ENCODE data around the gene ENTPD6.
"Not testable (repeated sequence)": the region's sequence is repeated elsewhere in the genome, so short reads cannot be mapped to it uniquely, and the experiment has no call there.

ENTPD6 gene

DNA sequence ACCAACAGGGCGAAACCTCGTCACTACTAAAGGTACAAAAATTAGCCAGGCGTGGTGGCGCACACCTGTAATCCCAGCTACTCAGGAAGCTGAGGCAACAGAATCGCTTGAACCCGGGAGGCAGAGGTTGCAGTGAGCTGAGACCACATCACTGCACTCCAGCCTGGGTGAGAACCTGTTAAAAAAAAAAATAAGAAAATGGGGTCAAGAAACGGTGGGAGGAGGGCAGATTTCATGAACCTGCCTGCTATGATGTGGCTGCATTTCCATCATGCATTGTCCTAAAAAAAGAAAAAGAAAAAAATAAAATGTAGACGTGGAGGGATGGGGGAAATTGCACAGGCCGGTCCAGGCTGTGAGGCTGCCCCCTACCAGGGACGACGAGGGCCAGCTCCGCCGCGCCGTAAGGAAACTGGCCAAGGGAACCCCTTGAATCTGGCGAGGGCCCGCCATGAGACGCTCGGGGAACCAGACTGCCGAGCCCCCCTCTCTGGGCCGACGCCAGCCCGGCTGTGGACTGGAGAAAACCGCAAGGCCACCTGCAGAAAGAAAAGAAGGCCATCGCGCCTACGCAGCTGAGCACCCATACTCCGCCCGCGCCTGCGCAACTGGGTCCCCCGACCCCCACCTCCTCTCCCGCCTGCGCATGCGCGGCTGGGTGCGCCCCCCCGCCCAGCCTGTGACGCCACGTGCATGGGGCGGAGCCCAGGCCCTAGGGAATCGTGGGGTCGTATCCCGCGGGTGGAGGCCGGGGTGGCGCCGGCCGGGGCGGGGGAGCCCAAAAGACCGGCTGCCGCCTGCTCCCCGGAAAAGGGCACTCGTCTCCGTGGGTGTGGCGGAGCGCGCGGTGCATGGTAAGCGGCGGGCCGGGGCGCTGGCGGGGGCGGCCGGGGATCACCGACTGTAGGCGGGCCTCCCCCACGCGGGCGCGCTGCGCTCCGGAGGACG, at the start of gene ENTPD6:
Gene ENTPD6 (plus strand): TSS at position 699 of the 948 bp plus-strand sequence. CDS start 10,825 bp downstream, outside the sequence.
- peak; percentile 95 for DNase-seq

DNA sequence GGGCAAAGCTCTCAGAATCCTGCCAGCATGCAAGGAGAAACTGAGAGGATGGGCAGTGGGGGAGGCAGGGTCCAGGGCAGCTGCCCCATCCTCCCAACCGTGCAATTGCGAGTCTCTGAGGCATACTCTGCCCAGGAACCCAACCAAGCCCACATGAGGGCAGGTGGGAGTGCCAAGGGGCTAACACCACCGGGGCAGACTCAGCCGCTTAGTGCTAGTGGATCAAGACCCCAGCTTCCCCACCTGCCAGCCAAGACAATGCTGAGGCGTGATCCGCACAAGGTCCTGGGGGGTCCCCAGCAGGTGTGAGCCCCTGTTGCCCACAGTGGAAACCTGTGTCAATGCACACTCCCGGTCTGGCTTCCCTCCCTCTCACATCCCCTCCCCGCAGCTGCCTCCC, 48.5 kb upstream of the ENTPD6 start:
- DNase-seq, result no peak

DNA sequence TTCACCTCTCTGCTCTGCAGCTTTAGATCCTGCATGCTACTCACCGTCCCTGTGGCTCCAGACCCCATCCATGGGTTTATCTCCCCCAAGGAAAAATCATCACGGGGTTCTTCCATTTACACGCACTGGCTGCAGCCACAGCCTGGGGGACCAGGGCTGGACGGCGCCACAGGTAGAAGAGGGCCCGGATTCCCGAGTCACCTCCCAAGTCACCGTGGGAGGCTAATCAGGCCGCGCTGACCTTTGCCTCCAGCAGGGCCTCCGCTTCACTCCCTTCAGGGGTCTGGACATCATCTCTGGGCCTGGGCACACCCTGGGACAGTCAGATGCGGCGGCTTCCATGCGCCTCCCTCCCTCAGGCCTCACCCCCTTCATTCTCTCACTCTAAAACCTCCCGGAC, 47.8 kb upstream of the ENTPD6 start:
- DNase-seq, result no peak

DNA sequence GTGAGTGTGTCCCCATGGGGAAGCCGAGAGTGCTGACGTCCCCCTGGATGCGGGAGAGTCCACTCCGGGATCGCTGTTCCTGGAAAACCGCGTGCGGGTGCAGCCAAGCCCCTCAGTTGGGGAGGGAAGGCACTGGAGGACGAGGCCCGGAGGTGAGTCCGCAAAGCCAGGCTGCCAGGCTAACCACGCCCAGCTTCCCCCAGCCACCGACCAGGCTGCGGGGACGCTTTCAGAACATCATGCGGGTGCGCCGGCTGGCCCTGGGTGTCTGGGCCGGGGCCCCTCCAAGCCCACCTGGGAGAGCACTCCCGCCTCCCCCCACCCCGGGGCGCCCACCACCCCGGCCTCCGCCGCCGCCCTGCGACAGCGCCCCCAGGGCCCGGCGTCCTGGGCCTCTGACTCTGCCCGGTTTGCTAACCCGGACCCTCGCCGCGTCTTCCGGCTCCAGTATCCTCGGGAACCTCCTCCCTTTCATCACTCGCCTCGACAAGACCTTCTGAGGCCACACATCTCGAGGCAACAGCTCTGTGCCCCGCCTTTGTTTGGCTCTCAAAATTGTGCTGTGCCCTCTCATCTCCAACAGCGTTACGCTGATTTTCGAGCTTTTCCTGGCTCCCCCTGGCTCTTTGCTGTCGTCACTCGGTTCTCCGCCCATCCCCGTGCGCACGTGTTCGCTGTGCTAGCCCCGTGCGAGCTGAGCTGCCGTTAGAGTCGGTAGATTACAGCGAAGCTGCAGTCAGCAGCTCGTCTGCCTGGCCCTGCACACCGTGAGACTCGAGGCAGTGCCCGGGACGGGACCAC, 47.1 kb upstream of the ENTPD6 start:
- peak; percentile 60 for DNase-seq

DNA sequence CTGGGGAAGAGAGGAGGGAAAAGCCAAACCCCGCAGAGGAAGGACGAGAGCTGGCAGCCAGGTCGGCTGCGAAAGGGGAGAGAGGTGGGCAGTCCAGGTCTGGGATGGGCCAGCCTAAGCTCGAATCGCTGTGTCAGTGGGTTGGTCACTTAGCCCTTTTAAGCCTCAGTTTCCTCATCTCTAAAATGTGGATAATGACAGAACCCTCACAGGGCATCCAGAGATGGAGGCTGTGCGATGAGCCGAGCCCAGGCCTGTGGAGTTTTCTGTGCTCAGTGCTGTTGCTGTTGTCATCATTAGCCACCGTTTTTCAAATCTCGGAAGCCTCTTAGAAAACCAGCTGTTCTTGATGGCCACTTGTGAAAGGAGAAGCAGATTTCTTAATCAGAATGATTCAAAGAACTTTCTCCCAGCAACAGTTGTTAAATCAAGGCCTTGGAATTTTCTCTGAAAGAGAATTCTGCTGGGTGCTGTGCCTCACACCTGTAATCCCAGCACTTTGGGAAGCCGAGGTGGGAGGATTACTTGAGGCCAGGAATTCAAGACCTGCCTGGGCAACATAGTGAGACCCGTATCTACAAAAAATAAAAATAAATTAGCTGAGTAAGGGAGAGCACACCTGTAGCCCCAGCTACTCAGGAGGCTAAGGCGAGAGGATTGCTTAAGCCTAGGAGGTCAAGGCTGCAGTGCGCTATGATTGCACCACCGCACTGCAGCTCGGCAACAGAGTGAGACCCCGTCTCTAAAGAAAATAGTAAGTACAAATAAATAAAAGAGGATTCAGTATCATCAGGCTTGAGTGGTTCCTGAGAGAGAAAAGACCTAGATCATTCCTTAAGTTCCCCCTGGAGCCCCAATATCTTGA, 46.3 kb upstream of the ENTPD6 start:
- no peak for DNase-seq

DNA sequence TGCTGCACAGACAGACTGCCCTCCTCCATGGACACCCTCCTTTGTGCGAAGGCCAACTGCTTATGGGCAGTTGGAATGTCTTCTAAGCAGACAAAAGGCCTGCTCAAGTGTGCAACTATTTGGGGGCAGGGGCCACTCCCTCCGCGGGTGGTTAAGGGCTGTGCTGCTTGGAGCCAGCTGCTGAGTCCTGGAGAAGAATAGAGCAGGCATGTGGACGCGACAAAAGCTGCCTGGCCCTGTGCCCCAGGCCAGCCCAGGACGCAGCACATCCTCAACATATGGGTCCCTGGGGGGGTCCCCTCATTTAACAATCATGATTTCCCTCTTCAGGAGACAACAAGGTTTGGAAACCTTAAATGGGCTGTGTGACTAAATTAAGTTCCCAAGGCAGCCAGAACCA, 45.5 kb upstream of the ENTPD6 start:
- DNase-seq, result no peak

DNA sequence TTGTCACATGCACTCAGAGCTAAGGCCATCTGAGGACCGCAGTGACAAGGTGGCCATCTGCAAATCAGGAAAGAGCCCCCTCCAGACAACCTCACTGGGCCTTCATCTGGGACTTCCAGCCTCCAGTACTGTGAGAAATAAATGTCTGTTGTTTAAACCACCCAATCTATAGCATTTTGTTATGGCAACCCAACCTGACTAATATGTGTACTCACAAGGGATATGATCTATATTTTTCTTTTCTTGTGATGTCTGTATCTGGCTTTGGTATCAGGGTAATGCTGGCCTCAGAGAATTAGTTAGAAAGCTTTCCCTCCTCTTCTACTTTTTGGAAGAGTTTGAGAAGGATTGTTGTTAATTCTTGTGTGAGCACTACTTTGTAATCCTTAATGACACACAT, 37.5 kb upstream of the ENTPD6 start:
- no peak for DNase-seq

DNA sequence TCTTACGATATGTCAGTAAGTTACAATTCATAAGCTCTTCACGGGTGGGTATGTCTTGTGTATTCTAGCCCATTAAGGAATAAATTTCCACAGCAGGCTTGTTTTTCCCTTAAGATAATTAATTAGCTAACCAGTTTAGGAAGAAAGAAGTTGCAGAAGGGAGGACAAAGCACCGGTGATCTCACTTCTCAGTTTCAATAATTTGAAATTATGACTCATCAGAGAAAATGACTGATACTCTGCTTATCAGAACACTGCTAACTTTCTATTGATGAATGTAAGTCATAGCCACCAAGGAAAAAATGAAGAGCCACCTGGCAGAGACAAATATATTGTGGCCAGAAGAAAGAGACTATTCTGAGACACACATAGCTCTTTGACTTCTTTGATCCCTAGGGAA, 35.0 kb upstream of the ENTPD6 start:
- DNase-seq, result no peak

DNA sequence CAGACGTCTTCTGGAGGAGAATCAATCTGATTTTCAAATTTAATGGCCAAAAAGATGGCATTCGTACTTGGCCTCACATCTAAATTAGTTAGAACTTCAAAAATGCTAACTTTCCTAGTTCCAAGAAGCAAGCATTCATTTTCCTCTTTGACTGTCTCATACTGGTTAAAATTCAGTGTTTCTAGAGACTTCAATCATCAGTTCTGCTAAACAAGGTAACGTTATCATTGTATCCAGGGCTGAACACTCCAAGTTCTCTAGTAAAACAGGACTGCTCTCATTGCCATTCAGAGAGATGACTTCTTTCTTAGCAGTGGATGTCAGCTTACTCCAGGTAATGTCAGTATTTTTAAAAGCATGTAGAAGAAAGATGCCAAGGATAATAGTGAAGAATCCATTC, 34.6 kb upstream of the ENTPD6 start:
- DNase-seq, result no peak

DNA sequence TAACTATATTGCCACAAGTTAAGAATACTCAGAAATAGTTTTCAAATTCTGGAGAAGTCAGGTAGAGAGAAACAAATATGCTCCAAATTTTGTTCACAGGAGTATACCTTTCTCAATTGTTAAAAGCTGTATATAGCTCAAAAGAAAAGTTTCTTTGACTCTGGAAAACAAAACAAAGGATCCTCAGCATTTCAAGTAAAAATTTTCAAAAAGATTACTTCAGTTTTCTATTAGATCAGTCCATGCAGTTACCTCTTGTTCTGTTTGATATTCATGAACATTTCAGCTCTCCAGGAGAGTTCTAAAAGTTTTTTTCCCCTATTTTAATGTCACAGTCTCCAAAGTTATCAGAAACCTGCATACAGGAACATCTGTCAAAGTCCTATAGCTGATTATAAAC, 30.4 kb upstream of the ENTPD6 start:
- DNase-seq, result no peak

DNA sequence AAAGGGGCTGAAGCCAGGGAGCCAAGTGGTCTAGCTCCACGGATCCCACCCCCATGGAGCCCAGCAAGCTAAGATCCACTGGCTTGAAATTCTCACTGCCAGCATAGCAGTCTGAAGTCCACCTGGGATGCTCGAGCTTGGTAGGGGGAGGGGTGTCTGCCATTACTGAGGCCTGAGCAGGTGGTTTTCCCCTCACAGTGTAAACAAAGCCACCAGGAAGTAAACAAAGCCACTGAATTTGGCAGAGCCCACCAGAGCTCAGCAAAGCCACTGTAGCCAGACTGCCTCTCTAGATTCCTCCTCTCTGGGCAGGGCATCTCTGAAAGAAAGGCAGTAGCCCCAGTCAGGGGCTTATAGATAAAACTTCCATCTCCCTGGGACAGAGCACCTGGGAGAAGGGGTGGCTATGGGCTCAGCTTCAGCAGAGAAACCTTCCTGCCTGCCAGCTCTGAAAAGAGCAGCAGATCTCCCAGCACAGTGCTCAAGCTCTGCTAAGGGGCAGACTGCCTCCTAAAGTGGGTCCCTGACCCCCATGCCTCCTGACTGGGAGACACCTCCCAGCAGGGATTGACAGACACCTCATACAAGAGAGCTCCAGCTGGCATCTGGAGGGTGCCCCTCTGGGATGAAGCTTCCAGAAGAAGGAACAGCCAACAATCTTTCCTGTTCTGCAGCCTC, 29.3 kb upstream of the ENTPD6 start:
- not testable (repeated sequence) for DNase-seq

DNA sequence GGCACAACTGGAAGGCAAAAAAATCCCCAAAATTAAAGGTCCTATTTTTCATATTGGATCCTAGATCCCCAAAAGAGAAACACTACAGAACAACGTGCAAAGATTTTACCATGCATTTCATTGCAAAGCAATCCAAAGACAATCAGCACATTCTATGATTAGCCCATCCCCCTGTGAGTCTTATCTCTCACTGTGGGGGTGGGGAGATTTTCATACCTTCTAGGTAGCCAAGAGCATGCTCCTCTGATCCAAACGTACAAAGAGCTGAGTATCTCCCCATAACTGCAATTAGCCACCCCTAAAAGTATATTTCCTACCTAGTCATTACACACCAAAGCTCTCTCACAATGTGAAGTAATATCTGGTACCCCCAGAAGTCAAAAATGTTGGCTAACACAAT, 22.2 kb upstream of the ENTPD6 start:
- DNase-seq, result no peak

DNA sequence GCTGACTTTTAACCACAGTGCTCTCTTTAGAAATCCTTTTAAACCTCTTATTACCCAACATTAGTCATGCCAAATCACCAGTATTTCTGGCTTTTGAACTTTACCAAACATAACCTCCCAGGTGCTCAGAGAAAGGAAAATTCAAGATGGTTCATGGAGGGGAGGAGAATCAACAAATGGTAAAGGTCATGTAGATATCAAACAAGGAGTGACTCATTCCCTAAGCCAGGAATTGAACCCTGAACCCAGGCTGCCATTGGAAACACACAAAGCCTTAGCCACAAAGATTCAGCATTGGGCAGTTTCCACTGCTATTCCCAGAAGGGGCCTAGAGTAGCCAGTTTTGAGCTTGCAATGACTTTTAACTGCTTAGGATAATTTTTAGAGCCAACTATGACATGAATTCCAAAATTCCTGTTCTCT, 21.6 kb upstream of the ENTPD6 start:
- no peak for DNase-seq

DNA sequence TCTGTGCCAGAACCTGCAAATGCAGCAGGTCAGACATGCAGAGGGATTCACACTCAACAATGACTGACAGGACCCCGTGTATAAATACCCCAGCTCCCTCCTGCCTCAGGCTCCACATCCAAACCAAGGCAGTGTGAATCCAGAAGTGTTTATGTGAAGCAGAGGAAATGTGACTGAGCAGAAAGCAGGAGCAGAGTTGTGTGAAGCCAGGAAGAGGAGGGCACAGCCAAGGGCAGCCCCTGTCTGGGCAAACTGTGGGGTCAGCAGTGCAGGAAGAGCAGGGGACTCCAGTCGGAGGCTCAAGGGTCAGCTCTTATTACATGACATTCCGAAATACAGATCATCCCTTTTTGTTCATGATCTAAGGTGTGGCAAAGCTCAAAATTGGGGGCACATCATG, 19.3 kb upstream of the ENTPD6 start:
- DNase-seq, result no peak

DNA sequence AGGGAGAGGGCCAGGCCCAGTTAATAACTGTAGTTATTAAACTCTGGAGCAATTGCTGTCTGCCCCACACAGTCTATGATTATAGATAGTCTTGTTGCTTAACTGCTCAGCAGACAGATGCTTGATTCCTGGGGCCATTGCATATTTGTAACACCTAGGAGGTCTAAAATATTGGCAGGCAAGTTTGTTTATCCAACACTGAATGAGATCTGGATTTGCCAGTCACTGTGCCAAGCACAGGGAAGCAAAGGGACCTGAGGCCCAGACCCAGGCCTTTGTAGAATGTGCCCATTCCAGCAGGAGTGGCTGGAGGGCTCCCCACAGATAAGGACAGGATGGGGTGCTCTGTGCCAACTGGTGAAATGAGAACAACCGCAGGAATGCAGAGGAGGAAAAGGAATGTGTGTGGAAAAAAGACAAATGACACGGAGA, 17.6 kb upstream of the ENTPD6 start:
- no peak for DNase-seq

DNA sequence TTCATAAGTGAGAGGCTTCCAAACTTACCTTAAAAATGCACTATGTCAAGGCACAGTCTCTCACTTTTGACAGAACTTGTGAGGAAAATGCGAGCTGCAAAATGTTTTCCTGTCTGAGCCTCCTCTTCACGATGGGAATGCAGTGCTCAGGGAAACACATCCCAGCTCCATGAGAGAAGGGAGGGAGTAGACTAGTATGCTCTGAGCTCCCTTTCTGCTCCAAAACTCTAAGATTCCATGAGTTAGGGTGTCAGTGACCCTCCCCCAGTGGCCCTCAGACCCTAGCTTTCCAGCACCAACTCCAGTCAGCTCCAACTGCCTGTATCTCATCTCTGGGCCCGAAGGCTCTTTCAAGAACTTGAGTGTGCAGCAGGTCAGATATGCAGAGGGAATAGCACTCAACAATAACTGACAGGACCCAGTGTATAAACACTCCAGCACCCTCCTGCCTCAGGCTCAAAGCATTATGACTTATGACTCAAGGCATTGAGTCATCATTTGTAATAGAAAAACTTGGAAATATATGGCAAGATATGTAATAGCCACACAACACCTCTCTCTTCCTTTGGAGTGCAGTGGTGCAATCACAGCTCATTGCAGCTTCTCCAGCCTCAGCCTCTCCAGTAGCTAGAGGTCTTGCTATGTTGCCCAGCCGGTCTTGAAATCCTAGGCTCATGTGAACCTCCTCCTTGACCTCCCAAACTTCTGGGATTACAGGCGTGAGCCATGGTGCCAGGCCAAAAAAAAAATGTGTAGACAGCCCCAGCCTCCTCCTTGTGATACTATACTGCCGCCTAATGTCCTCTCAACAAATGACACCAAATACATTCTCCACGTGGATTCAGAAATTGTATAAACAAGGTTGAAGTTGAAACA, 16.7 kb upstream of the ENTPD6 start:
- DNase-seq, result peak; percentile 73

DNA sequence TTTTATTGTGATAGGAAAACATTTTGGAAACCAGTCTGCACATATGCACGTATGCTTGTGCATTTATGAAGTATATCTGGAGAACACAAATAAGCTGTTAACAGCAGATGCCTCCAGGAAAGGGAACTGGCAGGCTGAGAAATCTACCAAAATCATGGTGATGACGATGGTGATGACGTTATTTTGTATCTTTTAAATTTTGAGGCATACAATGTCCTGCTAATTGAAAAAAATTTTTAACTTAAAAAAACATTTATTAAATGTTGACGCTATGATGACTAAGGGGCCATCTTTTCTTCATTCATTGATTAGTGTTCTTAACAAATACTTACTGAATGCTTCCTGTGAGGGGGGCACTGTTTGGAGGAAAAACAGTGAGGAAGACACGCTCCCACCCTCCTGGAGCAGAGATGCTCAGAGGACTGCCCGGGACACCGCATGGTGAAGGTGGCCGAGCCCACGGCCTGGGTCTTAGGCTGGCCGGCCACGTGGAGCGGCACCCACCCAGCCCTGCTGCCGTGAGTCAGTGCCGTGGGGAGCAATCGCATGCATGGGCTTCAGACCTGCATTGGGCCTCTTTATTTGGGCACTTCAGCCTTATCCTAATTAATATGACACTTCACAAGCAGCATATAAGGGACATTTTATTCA, 15.9 kb upstream of the ENTPD6 start:
- DNase-seq, result no peak

DNA sequence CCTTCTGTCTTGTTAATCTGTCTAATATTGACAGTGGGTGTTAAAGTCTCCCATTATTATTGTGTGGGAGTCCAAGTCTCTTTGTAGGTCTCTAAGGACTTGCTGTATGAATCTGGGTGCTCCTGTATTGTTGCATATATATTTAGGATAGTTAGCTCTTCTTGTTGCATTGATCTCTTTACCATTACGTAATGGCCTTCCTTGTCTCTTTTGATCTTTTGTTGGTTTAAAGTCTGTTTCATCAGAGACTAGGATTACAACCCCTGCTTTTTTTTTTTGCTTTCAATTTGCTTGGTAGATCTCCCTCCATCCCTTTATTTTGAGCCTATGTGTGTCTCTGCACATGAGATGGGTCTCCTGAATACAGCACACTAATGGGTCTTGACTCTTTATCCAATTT, 11.1 kb upstream of the ENTPD6 start:
- DNase-seq, result not testable (repeated sequence)

DNA sequence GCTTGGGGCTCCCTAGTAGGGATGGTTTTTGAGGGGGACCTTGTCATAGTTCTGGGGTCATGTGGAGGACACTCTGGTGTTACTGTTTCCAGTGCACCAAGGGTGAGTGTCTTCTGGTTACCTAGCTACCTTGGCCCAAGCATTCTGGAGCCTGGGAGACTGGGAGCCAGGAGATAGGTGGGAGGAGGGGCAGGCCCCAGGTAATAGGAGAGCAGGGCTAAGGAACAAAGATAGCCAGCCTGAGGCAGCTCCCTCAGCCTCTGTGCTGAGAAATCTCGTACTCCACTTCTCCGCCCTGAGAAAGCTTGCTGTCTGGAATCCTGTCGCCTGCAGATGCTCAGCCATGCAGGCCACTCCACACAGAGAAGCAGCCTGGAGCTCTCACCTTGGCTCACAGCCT, 8.3 kb upstream of the ENTPD6 start:
- DNase-seq, result no peak

DNA sequence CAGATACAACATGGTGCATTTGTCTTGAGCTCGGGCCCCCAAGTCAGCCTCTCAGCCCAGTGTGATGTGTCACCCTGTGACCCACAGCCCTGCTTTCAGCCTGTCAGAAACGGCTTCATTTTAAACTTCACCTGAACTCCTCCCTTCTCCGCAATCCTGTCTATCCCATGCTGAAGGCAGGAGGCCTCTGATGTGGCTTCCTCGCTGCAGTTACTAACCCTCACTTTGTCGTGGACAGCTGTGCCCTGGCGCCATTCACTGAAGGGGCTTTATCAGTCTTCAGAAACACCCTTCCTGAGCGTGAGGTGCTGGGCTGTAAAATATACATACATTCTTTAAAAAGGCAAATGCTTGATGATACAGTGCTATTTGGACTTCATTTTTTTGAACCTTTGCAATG, 7.9 kb upstream of the ENTPD6 start:
- DNase-seq, result peak; percentile 11

DNA sequence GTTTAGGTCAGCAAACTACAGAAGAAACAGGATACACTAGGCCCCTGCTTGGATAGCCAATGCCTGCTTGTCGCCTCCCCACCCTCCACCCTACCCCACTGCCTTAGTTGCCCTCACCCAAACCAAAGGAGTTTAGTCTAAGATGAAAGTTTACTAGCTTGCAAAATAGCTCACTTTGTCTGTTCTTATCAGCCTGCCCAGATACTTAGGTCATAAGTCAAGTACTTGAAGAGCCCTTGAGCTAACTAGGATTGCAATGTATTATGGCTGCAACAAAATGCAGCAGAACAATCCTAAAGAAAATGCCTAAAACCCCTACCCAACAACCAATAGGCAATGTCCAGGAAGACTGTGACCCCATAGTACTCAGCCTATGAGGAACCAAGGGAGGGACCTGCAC, 7.3 kb upstream of the ENTPD6 start:
- DNase-seq, result peak; percentile 10

Measured in hematopoietic multipotent progenitor cell treated with erythropoietin and hydrocortisone succinate and interleukin-3 and kit ligand, for 4 days (in vitro differentiated cells).